ENCODE data around the gene G6PC3.
A peak's percentile ranks its signal among the peaks of the same experiment; 100 is the strongest.

G6PC3 gene

DNA sequence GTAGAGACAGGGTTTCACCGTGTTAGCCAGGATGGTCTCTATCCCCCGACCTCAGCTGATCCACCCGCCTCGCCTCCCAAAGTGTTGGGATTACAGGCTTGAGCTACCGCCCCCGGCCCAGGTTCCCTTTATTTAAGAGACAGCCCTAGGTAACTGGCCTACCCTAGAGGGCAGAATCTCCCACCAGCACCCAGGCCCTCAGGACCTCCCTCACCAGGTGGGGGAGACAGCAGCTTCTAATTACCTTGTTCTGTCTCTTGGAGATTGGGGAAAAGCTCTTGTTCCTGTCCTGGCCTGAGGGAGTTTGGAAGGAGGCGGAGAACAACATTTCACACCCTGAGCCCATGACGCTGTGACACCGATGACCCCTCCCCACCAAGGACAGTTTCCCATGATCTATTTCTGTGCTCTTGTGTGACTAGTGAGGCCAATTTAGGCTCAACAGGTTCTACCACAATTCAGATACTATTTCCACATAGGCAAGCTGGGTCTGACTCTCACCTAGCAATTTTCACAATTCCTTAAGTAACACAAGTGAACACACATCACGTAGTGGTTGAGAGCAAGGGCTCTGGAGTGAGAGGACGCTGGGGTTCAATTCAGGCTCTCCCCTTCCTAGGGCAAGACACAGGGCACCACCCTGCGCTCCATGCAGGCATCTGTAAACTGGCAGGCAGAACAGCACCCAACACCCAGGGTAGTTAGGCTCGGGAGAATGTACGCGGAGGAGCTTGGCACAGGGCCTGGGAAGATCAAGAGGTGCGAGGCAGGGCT is 32.5 kb downstream of the G6PC3 start:
- H3K4me3 Mint-ChIP-seq: no peak overlapping the region
- H3K27ac Mint-ChIP-seq: peak overlapping the region; percentile 20 to 74 (median 50)
- H3K4me1 Mint-ChIP-seq: peaks cover 40% of the 10 kb centered on the region
- no peaks in the 10 kb centered on the region for H3K27me3 Mint-ChIP-seq (ENCODE audit: low read depth)
- no peaks in the 10 kb centered on the region for H3K9me3 Mint-ChIP-seq
- TF ChIP-seq, protein P1, sequence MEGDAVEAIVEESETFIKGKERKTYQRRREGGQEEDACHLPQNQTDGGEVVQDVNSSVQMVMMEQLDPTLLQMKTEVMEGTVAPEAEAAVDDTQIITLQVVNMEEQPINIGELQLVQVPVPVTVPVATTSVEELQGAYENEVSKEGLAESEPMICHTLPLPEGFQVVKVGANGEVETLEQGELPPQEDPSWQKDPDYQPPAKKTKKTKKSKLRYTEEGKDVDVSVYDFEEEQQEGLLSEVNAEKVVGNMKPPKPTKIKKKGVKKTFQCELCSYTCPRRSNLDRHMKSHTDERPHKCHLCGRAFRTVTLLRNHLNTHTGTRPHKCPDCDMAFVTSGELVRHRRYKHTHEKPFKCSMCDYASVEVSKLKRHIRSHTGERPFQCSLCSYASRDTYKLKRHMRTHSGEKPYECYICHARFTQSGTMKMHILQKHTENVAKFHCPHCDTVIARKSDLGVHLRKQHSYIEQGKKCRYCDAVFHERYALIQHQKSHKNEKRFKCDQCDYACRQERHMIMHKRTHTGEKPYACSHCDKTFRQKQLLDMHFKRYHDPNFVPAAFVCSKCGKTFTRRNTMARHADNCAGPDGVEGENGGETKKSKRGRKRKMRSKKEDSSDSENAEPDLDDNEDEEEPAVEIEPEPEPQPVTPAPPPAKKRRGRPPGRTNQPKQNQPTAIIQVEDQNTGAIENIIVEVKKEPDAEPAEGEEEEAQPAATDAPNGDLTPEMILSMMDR (IDR thresholded peaks at IDR 0.05; ENCODE audit: unreplicated experiment in 3 of 3): no peak
- H3K36me3 Mint-ChIP-seq (ENCODE audit: low read depth): peaks cover 9% of the 10 kb centered on the region

DNA sequence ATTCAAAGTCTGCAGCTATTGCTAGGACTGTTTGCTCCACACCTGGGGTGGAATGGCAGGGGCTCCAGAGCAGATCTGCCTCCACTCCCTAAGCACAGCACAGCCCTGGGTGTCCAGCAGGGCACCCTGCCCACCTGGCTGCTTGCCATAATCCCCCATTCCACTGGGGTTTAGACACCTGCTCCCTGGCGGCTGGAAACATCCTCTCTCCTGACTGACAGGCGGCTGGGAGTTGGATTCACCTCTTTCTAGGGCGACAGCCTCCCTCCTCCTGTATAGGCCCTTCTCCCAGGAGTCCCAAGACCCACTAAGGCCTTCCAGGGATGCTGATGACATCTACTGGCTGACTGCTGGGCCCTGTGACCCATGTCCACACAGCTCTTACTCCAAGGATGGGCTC is 34.9 kb downstream of the G6PC3 start:
- H3K27me3 Mint-ChIP-seq (ENCODE audit: low read depth): no peaks in the 10 kb centered on the region
- H3K9me3 Mint-ChIP-seq: no peaks in the 10 kb centered on the region
- TF ChIP-seq, protein P1 (IDR thresholded peaks at IDR 0.05; ENCODE audit: unreplicated experiment in 3 of 3): no peak
- peaks cover 53% of the 10 kb centered on the region for H3K4me1 Mint-ChIP-seq
- H3K4me3 Mint-ChIP-seq: no peak overlapping the region
- H3K36me3 Mint-ChIP-seq (ENCODE audit: low read depth): peaks cover 9% of the 10 kb centered on the region
- peak overlapping the region; percentile 55 to 72 (median 59) for H3K27ac Mint-ChIP-seq

DNA sequence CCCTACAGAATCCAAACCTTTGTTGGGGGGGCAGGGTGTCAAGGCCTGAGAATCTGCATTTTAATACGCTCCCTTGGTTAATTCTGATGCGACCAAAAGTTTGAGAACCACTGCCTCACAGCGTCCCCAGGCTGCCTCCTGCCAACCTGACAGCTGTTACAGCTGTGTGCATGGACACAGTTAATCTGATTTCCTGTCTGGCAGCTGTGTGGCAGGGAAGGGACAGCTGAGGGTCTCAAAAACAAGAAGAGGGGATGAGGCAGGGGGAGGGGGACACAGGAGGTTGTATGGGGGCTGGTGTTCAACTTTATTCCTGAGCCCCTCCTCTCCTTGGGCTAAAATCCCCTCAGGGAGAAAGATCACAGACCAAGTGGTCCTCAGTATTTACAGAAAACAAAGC is 35.4 kb downstream of the G6PC3 start:
- Mint-ChIP-seq H3K27me3 (ENCODE audit: low read depth) (no peaks in the 10 kb centered on the region), H3K4me3 (no peak overlapping the region), H3K27ac (peak overlapping the region; percentile 55 to 72 (median 59)), H3K4me1 (peaks cover 53% of the 10 kb centered on the region), H3K9me3 (no peaks in the 10 kb centered on the region), H3K36me3 (ENCODE audit: low read depth) (peaks cover 9% of the 10 kb centered on the region)
- TF ChIP-seq, protein P1 (IDR thresholded peaks at IDR 0.05; ENCODE audit: unreplicated experiment in 3 of 3): no peak

DNA sequence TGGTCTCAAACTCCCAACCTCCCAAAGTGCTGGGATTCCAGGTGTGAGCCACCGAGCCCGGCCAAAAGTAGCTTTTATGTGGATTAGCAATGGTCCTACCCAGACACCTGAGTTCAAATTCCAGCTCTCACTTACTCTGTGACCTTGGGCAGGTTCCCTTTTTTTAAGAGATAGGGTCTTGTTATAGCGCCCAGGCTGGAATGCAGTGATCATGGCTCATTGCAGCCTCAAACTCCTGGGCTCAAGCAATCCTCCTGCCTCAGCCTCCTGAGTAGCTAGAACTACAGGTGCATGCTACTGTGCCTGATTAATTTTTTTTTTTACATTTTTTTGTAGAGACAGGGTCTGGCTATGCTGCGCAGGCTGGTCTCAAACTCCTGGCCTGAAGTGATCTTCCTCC is 36.3 kb downstream of the G6PC3 start:
- Mint-ChIP-seq H3K27ac (no peak overlapping the region), H3K4me3 (no peak overlapping the region), H3K27me3 (ENCODE audit: low read depth) (no peaks in the 10 kb centered on the region), H3K4me1 (peaks cover 55% of the 10 kb centered on the region), H3K36me3 (ENCODE audit: low read depth) (peaks cover 9% of the 10 kb centered on the region), H3K9me3 (no peaks in the 10 kb centered on the region)
- TF ChIP-seq, protein P1 (IDR thresholded peaks at IDR 0.05; ENCODE audit: unreplicated experiment in 3 of 3): no peak

DNA sequence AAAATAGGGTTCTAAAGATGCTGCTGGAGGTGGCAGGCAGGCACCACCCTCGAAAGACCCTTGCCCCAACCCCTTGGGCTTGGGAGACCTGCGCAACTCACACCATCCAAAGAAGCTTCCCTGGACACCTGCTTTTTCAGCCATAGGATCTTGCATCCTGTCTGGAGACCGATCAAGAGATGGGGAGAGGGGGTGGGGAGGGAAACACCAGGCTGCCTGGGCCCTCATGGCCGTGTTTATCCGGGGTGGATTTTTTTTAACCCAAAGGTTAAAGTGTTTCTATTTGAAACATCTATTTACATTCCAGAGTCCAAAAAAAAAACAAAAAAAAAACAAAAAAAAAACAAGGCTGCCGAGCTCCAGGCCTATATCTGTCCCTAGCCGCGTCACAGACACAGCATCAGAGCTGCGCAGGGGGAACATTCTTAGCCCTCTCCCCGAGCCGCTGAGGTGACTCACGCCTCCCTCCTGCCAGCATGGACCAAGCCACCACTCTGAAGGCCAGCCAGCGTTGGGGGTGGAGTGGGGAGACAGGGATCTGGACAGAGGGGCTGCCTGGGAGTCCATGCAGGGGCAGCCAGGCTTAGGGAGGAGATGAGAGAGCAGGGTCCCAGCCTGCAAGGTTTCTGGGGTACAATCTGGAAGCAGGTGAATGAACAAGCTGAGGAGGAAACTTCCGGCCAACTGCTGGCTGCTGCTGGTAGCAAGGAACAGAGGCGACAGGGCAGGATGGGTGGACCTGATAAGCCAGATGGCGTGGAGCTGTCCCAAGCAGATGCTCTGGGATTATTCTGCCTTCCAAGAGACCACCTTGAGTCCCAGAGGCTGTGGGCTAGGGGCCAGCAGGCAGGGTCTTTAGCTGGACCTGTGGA is 38.1 kb downstream of the G6PC3 start:
- H3K36me3 Mint-ChIP-seq (ENCODE audit: low read depth): peaks cover 7% of the 10 kb centered on the region
- H3K9me3 Mint-ChIP-seq: no peaks in the 10 kb centered on the region
- peaks cover 65% of the 10 kb centered on the region for H3K4me1 Mint-ChIP-seq
- TF ChIP-seq, protein P1 (IDR thresholded peaks at IDR 0.05; ENCODE audit: unreplicated experiment in 3 of 3): no peak
- H3K4me3 Mint-ChIP-seq: peak overlapping the region; percentile 36 to 71 (median 59)
- H3K27me3 Mint-ChIP-seq (ENCODE audit: low read depth): no peaks in the 10 kb centered on the region
- peak overlapping the region; percentile 41 to 67 (median 60) for H3K27ac Mint-ChIP-seq
